ENCODE measurements around the gene COL5A1. TPM values are rescaled to one million over a fixed set of nuclear protein-coding genes. Genes with fewer than 3 reads are reported as not detected.
A peak's percentile ranks its signal among the peaks of the same experiment; 100 is the strongest.

Gene COL5A1
- total and polyA plus RNA-seq, 2 donors from 2014 or later: 2.4 to 23.8 TPM

GRCh38 chr9:134870301-134870694 lies 228.7 kb downstream of the COL5A1 start:
- peaks cover 0 to 2% (median 0%) of the 10 kb centered on the region in 3 donors for H3K4me1 ChIP-seq (ENCODE audit: control insufficient read depth in 2 of 3, insufficient read depth in 2 of 3, low read depth in 1 of 3, low read length in 3 of 3)
- H3K9ac ChIP-seq (ENCODE audit: low read length in 3 of 3): no peak overlapping the region
- no peaks in the 10 kb centered on the region for H3K36me3 ChIP-seq (ENCODE audit: control insufficient read depth in 2 of 3, insufficient read depth in 3 of 3, low read length in 3 of 3)
- no peak overlapping the region for H3K4me3 ChIP-seq (ENCODE audit: low read length in 3 of 3)
- intact Hi-C loops (cut with DNase I): no loop called here
- no peak overlapping the region for H3K27ac ChIP-seq (ENCODE audit: low read depth in 2 of 2, low read length in 2 of 2)
- FAIRE-seq (no peak), DNase-seq (no peak)
- no peaks in the 10 kb centered on the region for H3K9me3 ChIP-seq (ENCODE audit: control insufficient read depth in 2 of 3, insufficient read depth in 1 of 3, low read length in 3 of 3)
- TF ChIP-seq CTCF (IDR thresholded peaks at IDR 0.05; ENCODE audit: borderline replicate concordance, extremely low read depth, insufficient read depth): no peak
- no peaks in the 10 kb centered on the region for H3K27me3 ChIP-seq (ENCODE audit: control insufficient read depth, insufficient read depth, low read length)

- peak in 1 of 5 donors; percentile 65 for DNase-seq
These were observed 229.4 kb downstream of the COL5A1 start for GRCh38 chr9:134870746-134871662.

GRCh38 chr9:134871697-134872340 lies 230.2 kb downstream of the COL5A1 start:
- FAIRE-seq (no peak), DNase-seq (peak in 4 of 5 donors; percentile 39 to 93 (median 47))
- Histone ChIP-seq H3K27me3 (ENCODE audit: control insufficient read depth, insufficient read depth, low read length) (no peaks in the 10 kb centered on the region), H3K36me3 (ENCODE audit: control insufficient read depth in 2 of 3, insufficient read depth in 3 of 3, low read length in 3 of 3) (no peaks in the 10 kb centered on the region), H3K4me3 (ENCODE audit: low read length in 3 of 3) (no peak overlapping the region), H3K9ac (ENCODE audit: low read length in 3 of 3) (no peak overlapping the region), H3K9me3 (ENCODE audit: control insufficient read depth in 2 of 3, insufficient read depth in 1 of 3, low read length in 3 of 3) (no peaks in the 10 kb centered on the region), H3K4me1 (ENCODE audit: control insufficient read depth in 2 of 3, insufficient read depth in 2 of 3, low read depth in 1 of 3, low read length in 3 of 3) (peaks cover 0 to 2% (median 0%) of the 10 kb centered on the region in 3 donors), H3K27ac (ENCODE audit: low read depth in 2 of 2, low read length in 2 of 2) (no peak overlapping the region)
- intact Hi-C loops (cut with DNase I): no loop called here
- no peak for TF ChIP-seq CTCF (IDR thresholded peaks at IDR 0.05; ENCODE audit: borderline replicate concordance, extremely low read depth, insufficient read depth)

More at GRCh38 chr9:134870746-134871662, 229.4 kb downstream of the COL5A1 start:
- no peaks in the 10 kb centered on the region for H3K9me3 ChIP-seq (ENCODE audit: control insufficient read depth in 2 of 3, insufficient read depth in 1 of 3, low read length in 3 of 3)
- no peak for FAIRE-seq
- intact Hi-C loops (cut with DNase I): no loop called here
- H3K27ac ChIP-seq (ENCODE audit: low read depth in 2 of 2, low read length in 2 of 2): no peak overlapping the region
- no peak for TF ChIP-seq CTCF (IDR thresholded peaks at IDR 0.05; ENCODE audit: borderline replicate concordance, extremely low read depth, insufficient read depth)
- no peak overlapping the region for H3K9ac ChIP-seq (ENCODE audit: low read length in 3 of 3)
- H3K36me3 ChIP-seq (ENCODE audit: control insufficient read depth in 2 of 3, insufficient read depth in 3 of 3, low read length in 3 of 3): no peaks in the 10 kb centered on the region
- no peaks in the 10 kb centered on the region for H3K27me3 ChIP-seq (ENCODE audit: control insufficient read depth, insufficient read depth, low read length)
- H3K4me1 ChIP-seq (ENCODE audit: control insufficient read depth in 2 of 3, insufficient read depth in 2 of 3, low read depth in 1 of 3, low read length in 3 of 3): peaks cover 0 to 2% (median 0%) of the 10 kb centered on the region in 3 donors
- H3K4me3 ChIP-seq (ENCODE audit: low read length in 3 of 3): no peak overlapping the region
